Right lobe of liver (tissue), 4 donors: ENCODE measurements around the gene ARFGAP1.

Experiments used
- CTCF ChIP-seq, 4 donors: fragments of 200-600 bp in 3 of 4; fragments of 450-650 bp in 1 of 4; IDR thresholded peaks; one replicate each; pipeline versions ENCODE4 v1.5.1 to v1.8.0; 2016 to 2022; ENCODE audit warnings: antibody characterized with exemption in 4 of 4, mild to moderate bottlenecking in 2 of 4
- POLR2A ChIP-seq: fragments of 450-650 bp; IDR thresholded peaks from one replicate; pipeline ENCODE4 v1.6.1; 2017; ENCODE audit warnings: antibody characterized with exemption, mild to moderate bottlenecking
- donor health status: DM: no; HTN: no; CAD: no.
- donor health status: DM: no; HTN: no; CAD: no.
- donor health status: DM: no; HTN: yes; CAD: no.

GRCh38 chr20:63284981-63285524 is 12.4 kb downstream of the ARFGAP1 start:
- no peak for TF ChIP-seq CTCF (IDR thresholded peaks at IDR 0.05)
- TF ChIP-seq POLR2A = no peak
